Stomach smooth muscle (tissue), 2 donors: ENCODE data around the gene NR1H2.

ENCODE experiments used
- H3K27ac ChIP-seq: one replicate; pipeline ENCODE4 v1.7.0; 2013; ENCODE audit warnings: mild to moderate bottlenecking, low read length, inconsistent platforms
- H3K27me3 ChIP-seq, 2 donors: one replicate each; pipeline ENCODE4 v1.7.0; 2013; ENCODE audit warnings: low read length in 2 of 2; ENCODE audit not compliant: insufficient read depth in 2 of 2, control insufficient read depth in 1 of 2
- H3K36me3 ChIP-seq, 2 donors: one replicate each; pipeline ENCODE4 v1.7.0; 2013; ENCODE audit warnings: low read length in 2 of 2; ENCODE audit not compliant: control insufficient read depth in 2 of 2, insufficient read depth in 2 of 2
- H3K4me1 ChIP-seq: one replicate; pipeline ENCODE4 v1.7.0; 2013; ENCODE audit warnings: low read length; ENCODE audit not compliant: control insufficient read depth, insufficient read depth
- H3K4me3 ChIP-seq, 2 donors: one replicate each; pipeline ENCODE4 v1.7.0; 2013; ENCODE audit warnings: low read length in 2 of 2
- H3K9ac ChIP-seq, 2 donors: one replicate each; pipeline ENCODE4 v1.7.0; 2013; ENCODE audit warnings: low read length in 2 of 2, mild to moderate bottlenecking in 1 of 2
- H3K9me3 ChIP-seq, 2 donors: one replicate each; pipeline ENCODE4 v1.7.0; 2013; ENCODE audit warnings: low read length in 2 of 2; ENCODE audit not compliant: control insufficient read depth in 2 of 2
- donor health status: healthy.
- donor health status: Pancreatic carcinoma.

NR1H2 gene

DNA sequence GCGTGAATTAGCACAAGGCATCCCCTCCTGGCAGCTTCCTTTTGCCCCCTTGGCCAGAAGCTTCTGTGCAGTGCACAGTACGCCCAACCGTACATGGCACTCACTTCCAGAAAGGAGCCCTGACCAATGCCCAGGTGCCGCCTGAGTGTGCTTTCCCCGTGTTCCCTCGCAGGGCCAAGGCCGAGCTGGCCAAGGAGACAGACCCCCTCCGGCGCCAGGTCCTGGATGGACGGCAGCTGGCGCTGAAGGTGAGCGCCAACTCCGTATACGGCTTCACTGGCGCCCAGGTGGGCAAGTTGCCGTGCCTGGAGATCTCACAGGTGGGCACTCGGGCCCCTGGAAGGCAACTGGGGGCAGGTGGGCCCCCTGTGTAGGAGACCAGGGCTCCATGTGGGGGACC is 33.1 kb downstream of the NR1H2 start:
- Histone ChIP-seq H3K4me1 (no peaks in the 10 kb centered on the region), H3K27ac (no peak overlapping the region), H3K27me3 (no peaks in the 10 kb centered on the region), H3K9me3 (no peaks in the 10 kb centered on the region), H3K9ac (no peak overlapping the region), H3K36me3 (peaks cover 0 to 6% of the 10 kb centered on the region in 2 donors), H3K4me3 (no peak overlapping the region)

GRCh38 chr19:50410109-50410508 is 33.9 kb downstream of the NR1H2 start:
- peaks cover 0 to 6% of the 10 kb centered on the region in 2 donors for H3K36me3 ChIP-seq
- no peaks in the 10 kb centered on the region for H3K27me3 ChIP-seq
- H3K4me1 ChIP-seq, result peaks cover 2% of the 10 kb centered on the region
- no peak overlapping the region for H3K4me3 ChIP-seq
- no peaks in the 10 kb centered on the region for H3K9me3 ChIP-seq
- no peak overlapping the region for H3K27ac ChIP-seq
- H3K9ac ChIP-seq, result no peak overlapping the region

DNA sequence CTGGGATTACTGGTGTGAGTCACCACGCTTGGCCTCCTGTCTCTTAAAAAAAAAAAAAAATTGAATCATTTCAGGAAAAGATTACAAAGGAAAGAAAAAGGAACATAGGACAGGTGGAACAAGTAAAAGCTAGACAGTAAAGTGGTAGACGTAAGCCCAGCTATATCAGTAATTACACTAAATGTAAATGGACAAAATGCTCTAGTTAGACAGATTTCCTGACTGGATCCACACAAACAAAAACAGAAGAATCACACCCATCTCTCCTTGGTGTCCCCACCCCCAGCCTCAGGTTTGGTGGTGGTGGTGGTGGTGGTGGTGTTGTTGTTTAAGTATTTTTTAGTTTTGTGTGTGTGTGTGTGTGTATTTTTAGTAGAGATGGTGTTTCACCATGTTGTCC is 36.2 kb downstream of the NR1H2 start:
- Histone ChIP-seq H3K9me3 (no peaks in the 10 kb centered on the region), H3K27ac (no peak overlapping the region), H3K27me3 (no peaks in the 10 kb centered on the region), H3K4me3 (no peak overlapping the region), H3K4me1 (peaks cover 2% of the 10 kb centered on the region), H3K36me3 (peaks cover 0 to 6% of the 10 kb centered on the region in 2 donors), H3K9ac (no peak overlapping the region)

GRCh38 chr19:50413096-50413495 is 36.8 kb downstream of the NR1H2 start:
- no peaks in the 10 kb centered on the region for H3K9me3 ChIP-seq
- H3K36me3 ChIP-seq, result peaks cover 0 to 6% of the 10 kb centered on the region in 2 donors
- H3K27ac ChIP-seq, result no peak overlapping the region
- H3K27me3 ChIP-seq, result peaks cover 3 to 4% of the 10 kb centered on the region in 2 donors
- H3K4me3 ChIP-seq, result no peak overlapping the region
- H3K9ac ChIP-seq, result no peak overlapping the region
- peaks cover 2% of the 10 kb centered on the region for H3K4me1 ChIP-seq

DNA sequence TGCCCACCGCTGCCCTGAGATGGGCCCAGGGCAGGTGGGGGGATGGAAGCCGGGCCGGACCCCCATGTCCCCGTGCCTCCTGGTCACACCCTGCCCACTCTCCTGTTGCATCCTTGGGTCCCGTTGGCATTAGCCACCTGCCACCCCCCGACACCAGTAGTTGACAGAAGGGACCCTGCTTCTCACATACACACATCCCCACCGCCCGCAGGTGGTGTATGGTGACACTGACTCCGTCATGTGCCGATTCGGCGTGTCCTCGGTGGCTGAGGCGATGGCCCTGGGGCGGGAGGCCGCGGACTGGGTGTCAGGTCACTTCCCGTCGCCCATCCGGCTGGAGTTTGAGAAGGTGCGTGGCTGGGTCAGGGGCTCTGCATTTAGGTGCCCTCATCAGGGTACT is 37.3 kb downstream of the NR1H2 start:
- Histone ChIP-seq H3K27ac (no peak overlapping the region), H3K27me3 (peaks cover 5 to 8% of the 10 kb centered on the region in 2 donors), H3K4me3 (no peak overlapping the region), H3K9ac (no peak overlapping the region), H3K9me3 (no peaks in the 10 kb centered on the region), H3K36me3 (peaks cover 0 to 6% of the 10 kb centered on the region in 2 donors), H3K4me1 (peaks cover 2% of the 10 kb centered on the region)

- peaks cover 7% of the 10 kb centered on the region for H3K4me1 ChIP-seq
- no peaks in the 10 kb centered on the region for H3K36me3 ChIP-seq
- H3K9ac ChIP-seq, result no peak overlapping the region
- peaks cover 17 to 24% of the 10 kb centered on the region in 2 donors for H3K27me3 ChIP-seq
- no peaks in the 10 kb centered on the region for H3K9me3 ChIP-seq
- H3K4me3 ChIP-seq, result no peak overlapping the region
- no peak overlapping the region for H3K27ac ChIP-seq
These were observed 38.8 kb downstream of the NR1H2 start for GRCh38 chr19:50414864-50415660.

- Histone ChIP-seq H3K4me1 (peaks cover 7% of the 10 kb centered on the region), H3K9me3 (no peaks in the 10 kb centered on the region), H3K9ac (no peak overlapping the region), H3K4me3 (no peak overlapping the region), H3K36me3 (no peaks in the 10 kb centered on the region), H3K27me3 (peaks cover 19 to 27% of the 10 kb centered on the region in 2 donors), H3K27ac (no peak overlapping the region)
These were observed 39.4 kb downstream of the NR1H2 start for GRCh38 chr19:50415661-50416033.

- Histone ChIP-seq H3K4me1 (peaks cover 7% of the 10 kb centered on the region), H3K4me3 (no peak overlapping the region), H3K36me3 (no peaks in the 10 kb centered on the region), H3K27me3 (peaks cover 23 to 32% of the 10 kb centered on the region in 2 donors), H3K27ac (no peak overlapping the region), H3K9ac (no peak overlapping the region), H3K9me3 (no peaks in the 10 kb centered on the region)
These were observed 40.0 kb downstream of the NR1H2 start for GRCh38 chr19:50416034-50416977.

DNA sequence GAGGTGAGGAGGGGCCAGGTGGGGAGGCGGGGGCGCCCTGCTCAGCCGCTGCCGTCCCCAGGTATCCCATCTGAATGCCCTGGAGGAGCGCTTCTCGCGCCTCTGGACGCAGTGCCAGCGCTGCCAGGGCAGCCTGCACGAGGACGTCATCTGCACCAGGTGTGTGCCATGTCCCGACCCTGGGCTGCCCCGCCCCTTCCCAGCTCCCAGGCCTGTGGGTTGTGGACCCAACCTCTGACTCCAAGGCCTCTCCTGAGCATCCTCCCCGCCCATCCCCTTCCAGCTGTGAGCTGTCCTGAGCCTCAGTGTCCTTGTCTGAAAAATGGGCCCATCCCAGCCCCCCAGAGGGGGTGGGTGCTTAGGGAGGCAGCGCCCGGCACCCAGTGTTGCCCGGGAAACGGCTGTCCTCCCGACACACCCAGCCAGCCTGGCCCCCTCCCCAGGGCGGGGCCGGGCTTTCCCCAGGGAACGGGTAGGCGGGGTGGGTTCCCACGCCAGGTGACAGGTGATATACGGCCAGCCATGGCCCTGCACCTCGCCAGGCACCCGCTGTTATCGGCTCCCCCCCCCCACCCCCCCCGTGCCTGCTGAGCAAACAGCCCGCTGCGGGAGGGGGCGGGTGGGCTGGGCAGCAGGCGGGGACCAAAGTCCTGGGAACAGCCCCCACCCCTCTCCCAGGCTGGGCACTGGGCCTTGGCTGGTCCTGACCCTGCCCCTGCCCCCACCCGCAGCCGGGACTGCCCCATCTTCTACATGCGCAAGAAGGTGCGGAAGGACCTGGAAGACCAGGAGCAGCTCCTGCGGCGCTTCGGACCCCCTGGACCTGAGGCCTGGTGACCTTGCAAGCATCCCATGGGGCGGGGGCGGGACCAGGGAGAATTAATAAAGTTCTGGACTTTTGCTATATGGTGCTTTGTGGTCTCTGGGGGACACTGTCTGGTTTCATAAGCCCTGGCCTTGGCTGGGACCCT is 41.1 kb downstream of the NR1H2 start:
- Histone ChIP-seq H3K4me1 (peaks cover 7% of the 10 kb centered on the region), H3K9me3 (no peaks in the 10 kb centered on the region), H3K27ac (no peak overlapping the region), H3K36me3 (no peaks in the 10 kb centered on the region), H3K4me3 (no peak overlapping the region), H3K27me3 (peaks cover 29 to 38% of the 10 kb centered on the region in 2 donors), H3K9ac (no peak overlapping the region)
